G401 (cell line): ENCODE data around the gene CT47C1. TPM values are rescaled to one million over a fixed set of nuclear protein-coding genes. Genes with fewer than 3 reads are reported as not detected.

Source experiments
- total RNA-seq: library from RNA; depleted of rRNA; stranded (reverse); fragments of >200 nt; shearing (Covaris generic); gene quantifications from 2 replicates; pipeline ENCODE4 v1.2.3, GENCODE V29; 2014; rRNA removed

CT47C1 gene
- total RNA-seq, 1 experiment from 2014 or later: not detected

Other genes starting within 250 kb of the CT47C1 start
- not detected in 2 replicates for gene ZCCHC12, start 249.2 kb upstream of the CT47C1 start, total RNA-seq
- gene LONRF3, start 98.4 kb upstream of the CT47C1 start, total RNA-seq: 0.37 TPM in 1 of 2 replicates, not detected in the other
- not detected in 2 replicates for gene KIAA1210, start 54.8 kb downstream of the CT47C1 start, total RNA-seq
- 273 and 402 TPM in 2 replicates for gene PGRMC1, start 163.3 kb downstream of the CT47C1 start, total RNA-seq